ENCODE measurements around the gene TULP4. TPM values are rescaled to one million over a fixed set of nuclear protein-coding genes. Genes with fewer than 3 reads are reported as not detected.

The TULP4 gene
- polyA plus RNA-seq, 2 of the 4 experiments (the other 2 are of a cell fraction) = 5.0 to 10.6 TPM

DNA sequence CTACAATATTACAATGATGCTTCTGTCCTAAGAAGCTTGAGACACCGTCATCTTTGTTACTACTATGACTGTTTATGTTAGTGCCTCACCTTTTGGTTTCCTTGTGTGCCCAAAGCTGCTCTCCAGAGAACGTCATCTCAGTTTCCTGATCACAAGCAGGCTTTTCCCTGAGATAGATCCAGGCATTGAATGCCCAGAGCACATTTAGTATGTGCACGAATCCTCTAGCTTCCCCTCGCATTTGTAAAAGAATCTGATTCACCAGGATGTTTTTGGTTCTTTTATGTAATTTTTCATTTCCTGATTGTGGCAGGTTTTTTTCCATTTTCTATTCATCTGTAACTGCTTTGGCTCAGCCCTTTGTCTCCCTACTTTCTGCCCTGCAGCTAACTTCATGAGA, 147.5 kb downstream of the TULP4 start (continued):
- TF ChIP-seq POLR2AphosphoS2 (conservative IDR thresholded peaks at IDR 0.05; ENCODE audit: low read length) (no peak), ZNF302 (CRISPR knock-in tag; IDR thresholded peaks at IDR 0.05) (no peak), ZFP36 (IDR thresholded peaks at IDR 0.05; ENCODE audit: borderline replicate concordance, partially characterized antibody) (no peak), TFCP2L1 (CRISPR knock-in tag; IDR thresholded peaks at IDR 0.05) (no peak), PHF8 (IDR thresholded peaks at IDR 0.05; ENCODE audit: borderline replicate concordance, low read depth) (no peak), NFE2L2 (conservative IDR thresholded peaks at IDR 0.05; ENCODE audit: low read length) (no peak), ZC3H11A (IDR thresholded peaks at IDR 0.05) (no peak), RAD21 (conservative IDR thresholded peaks at IDR 0.05 in 1 of 2, IDR thresholded peaks at IDR 0.05 in 1 of 2) (no peak)

DNA sequence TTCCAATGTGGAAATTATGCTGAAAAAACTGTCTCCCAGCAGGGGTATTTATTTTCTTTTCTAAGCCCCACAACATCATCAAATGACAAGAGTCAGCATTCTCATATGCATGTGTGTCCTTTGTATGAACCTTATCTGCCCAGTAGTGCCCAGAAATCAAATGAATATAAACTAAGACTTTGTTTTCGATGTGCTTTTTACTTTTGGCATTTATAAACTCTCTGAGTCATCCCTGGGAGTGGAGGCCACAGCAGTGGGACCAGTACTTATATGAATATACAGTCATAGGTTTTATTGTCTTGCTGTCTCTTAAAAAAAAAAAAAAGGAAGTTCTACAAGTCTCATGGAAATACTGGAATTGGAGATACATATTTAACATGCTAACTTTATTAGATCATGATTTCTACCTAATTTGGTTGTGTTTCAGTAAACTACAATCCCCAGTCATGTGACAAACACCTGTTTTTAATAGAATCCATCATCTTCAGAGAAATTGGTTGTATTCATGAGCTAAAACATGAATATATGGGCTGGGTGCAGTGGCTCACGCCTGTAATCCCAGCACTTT, 148.4 kb downstream of the TULP4 start:
- TF ChIP-seq SREBF2 (IDR thresholded peaks at IDR 0.05) (no peak), ZC3H11A (IDR thresholded peaks at IDR 0.05) (no peak), PHF8 (IDR thresholded peaks at IDR 0.05; ENCODE audit: borderline replicate concordance, low read depth) (no peak), HEYL (CRISPR knock-in tag; IDR thresholded peaks at IDR 0.05) (no peak), HES2 (IDR thresholded peaks at IDR 0.05) (no peak), EHF (CRISPR knock-in tag; IDR thresholded peaks at IDR 0.05) (no peak), E2F6 (IDR thresholded peaks at IDR 0.05; ENCODE audit: borderline replicate concordance, low read depth) (no peak), HOXB13 (CRISPR knock-in tag; IDR thresholded peaks at IDR 0.05; ENCODE audit: low read depth) (no peak), PBX3 (IDR thresholded peaks at IDR 0.05) (no peak), NFE2L2 (conservative IDR thresholded peaks at IDR 0.05; ENCODE audit: low read length) (no peak), JUNB (IDR thresholded peaks at IDR 0.05) (no peak), RCOR1 (IDR thresholded peaks at IDR 0.05; ENCODE audit: low read depth, low read length) (no peak), JUN (IDR thresholded peaks at IDR 0.05) (no peak), ELK1 (IDR thresholded peaks at IDR 0.05; ENCODE audit: low read depth, low read length) (no peak)
- TF ChIP-seq, protein P1, sequence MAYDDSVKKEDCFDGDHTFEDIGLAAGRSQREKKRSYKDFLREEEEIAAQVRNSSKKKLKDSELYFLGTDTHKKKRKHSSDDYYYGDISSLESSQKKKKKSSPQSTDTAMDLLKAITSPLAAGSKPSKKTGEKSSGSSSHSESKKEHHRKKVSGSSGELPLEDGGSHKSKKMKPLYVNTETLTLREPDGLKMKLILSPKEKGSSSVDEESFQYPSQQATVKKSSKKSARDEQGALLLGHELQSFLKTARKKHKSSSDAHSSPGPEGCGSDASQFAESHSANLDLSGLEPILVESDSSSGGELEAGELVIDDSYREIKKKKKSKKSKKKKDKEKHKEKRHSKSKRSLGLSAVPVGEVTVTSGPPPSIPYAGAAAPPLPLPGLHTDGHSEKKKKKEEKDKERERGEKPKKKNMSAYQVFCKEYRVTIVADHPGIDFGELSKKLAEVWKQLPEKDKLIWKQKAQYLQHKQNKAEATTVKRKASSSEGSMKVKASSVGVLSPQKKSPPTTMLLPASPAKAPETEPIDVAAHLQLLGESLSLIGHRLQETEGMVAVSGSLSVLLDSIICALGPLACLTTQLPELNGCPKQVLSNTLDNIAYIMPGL (CRISPR knock-in tag; IDR thresholded peaks at IDR 0.05; ENCODE audit: borderline replicate concordance) = no peak
- TF ChIP-seq, protein P2, sequence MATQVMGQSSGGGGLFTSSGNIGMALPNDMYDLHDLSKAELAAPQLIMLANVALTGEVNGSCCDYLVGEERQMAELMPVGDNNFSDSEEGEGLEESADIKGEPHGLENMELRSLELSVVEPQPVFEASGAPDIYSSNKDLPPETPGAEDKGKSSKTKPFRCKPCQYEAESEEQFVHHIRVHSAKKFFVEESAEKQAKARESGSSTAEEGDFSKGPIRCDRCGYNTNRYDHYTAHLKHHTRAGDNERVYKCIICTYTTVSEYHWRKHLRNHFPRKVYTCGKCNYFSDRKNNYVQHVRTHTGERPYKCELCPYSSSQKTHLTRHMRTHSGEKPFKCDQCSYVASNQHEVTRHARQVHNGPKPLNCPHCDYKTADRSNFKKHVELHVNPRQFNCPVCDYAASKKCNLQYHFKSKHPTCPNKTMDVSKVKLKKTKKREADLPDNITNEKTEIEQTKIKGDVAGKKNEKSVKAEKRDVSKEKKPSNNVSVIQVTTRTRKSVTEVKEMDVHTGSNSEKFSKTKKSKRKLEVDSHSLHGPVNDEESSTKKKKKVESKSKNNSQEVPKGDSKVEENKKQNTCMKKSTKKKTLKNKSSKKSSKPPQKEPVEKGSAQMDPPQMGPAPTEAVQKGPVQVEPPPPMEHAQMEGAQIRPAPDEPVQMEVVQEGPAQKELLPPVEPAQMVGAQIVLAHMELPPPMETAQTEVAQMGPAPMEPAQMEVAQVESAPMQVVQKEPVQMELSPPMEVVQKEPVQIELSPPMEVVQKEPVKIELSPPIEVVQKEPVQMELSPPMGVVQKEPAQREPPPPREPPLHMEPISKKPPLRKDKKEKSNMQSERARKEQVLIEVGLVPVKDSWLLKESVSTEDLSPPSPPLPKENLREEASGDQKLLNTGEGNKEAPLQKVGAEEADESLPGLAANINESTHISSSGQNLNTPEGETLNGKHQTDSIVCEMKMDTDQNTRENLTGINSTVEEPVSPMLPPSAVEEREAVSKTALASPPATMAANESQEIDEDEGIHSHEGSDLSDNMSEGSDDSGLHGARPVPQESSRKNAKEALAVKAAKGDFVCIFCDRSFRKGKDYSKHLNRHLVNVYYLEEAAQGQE (IDR thresholded peaks at IDR 0.05) = no peak
- Histone ChIP-seq H3K4me3 (no peak overlapping the region), H3K4me2 (no peak overlapping the region), H3K4me1 (no peaks in the 10 kb centered on the region), H3K27ac (no peak overlapping the region), H3K9me3 (no peaks in the 10 kb centered on the region)
- FAIRE-seq (no peak), ATAC-seq (no peak), DNase-seq (ENCODE audit: low read depth in 1 of 2, low spot score in 1 of 2) (no peak)
- CTCF ChIA-PET = interaction anchor here (1.2 kb wide), 1 partner anchor 9 kb away, joined by 3 read pairs; no protein-coding TSS in a partner anchor
- POLR2A ChIA-PET = no interaction called here
- WGBS (ENCODE audit: missing lambda C conversion rate) = 79% methylated on average over 2 of the region's 2 CpGs
